CD4-positive, alpha-beta T cell treated with Interleukin-12 subunit alpha and Interleukin-12 subunit beta, for 1 hour (primary cell): ENCODE measurements around the gene ENOPH1.
A peak's percentile ranks its signal among the peaks of the same experiment; 100 is the strongest.
"Not testable (repeated sequence)": the region's sequence is repeated elsewhere in the genome, so short reads cannot be mapped to it uniquely, and the experiment has no call there.

Experiments used
- DNase-seq: peaks from one replicate; pipeline ENCODE4 v3.0.0-alpha.2; 2020

ENOPH1 gene

DNA sequence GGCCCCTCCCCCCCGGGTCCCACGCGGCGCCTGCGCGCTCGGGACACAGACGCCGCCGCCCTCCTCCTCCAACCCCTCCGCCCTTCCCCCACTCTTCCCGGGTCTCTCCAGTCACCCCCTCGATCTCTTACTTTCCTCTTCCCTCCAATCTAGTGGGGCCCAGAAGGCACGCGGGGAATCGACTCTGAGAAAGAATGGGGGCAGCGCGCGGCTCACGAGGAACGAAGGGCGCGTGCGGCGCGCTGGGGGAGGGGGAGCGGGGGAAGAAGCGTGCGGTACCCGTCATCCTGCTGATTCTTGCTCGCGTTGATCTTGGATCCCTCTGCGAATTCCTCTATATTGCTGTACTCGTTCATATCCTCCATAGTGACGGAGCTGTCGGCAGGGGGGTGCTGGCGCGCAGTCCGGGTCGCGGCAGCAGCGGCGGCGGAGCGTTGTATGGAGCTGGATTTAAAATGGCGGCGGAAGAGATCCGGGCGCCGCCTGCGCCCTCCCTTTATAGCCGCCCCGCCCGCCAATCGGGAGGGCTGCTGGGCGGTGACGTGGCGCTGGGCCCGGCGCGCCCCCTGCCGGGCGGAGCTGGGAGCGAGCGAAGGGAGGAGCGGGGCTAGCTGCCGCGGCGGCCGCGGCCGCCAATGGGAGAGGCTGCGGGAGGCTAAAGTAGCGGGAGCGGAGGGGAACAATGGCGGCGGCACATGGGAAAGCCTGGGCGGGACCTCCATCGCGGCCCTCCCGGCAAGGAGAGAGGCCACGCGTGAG lies 1.2 kb upstream of the ENOPH1 start:
- peak; percentile 95 for DNase-seq

DNA sequence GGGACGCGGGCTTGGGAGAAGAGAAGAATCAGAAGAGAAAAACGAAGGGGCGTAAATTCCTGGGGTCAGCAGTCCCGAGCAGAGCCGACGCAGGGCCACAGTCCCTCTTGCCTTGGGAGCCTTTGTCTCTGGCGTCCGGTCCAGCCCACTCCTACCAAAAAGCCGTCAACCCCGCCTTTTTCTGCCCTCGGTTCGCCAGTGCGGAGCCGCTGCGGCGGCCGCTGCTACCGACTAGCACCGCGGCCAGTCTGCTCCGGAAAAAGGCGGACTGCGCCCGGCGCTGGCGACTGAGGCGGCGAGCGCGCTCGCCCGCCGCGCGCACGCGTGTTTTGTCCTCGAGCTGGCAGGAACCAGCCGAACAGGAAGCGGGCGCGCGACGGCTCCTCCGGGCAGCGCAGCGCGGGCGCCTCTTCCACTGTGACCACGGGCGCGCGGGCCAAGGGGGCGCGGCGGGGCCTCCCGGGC lies 630 bp upstream of the ENOPH1 start:
- peak; percentile 81 for DNase-seq

DNA sequence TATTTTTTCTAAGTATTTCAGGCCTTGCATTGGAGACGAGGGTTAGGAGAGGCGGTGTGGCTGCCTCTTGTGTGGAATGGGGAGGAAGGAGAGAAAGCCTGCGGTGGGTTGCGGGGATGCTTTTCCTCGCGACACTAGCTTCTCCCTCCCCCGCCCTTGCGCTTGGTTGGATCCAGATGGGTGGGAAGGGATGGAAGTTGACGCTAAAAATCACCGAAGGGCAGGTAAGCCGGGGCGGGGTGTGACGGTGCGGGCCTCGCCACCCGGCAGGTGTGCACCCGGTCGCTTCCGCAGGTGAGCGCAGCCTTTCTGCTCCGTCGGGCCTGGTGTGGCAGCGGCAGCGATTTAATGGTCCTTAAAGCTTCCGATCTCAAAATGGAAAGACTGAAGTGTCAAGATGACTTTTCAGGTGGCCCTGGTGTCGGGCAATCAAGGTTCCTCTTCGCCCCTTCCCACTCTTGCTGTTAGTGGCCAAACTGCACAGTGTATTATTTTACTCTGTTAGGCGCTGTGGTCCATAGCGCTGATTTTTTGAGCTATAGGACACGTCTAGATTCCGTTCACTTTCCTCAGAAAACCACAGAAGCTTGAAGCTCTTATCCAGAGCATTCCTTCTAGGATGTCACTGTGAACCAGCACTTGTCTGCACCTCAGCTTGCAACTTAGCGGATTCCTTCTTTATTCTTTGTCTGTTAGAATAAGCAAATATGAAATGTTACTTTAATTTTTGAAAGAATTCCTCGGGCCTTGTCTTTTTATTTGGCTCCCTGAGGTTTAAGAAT lies 765 bp downstream of the ENOPH1 start:
- peak; percentile 52 for DNase-seq

DNA sequence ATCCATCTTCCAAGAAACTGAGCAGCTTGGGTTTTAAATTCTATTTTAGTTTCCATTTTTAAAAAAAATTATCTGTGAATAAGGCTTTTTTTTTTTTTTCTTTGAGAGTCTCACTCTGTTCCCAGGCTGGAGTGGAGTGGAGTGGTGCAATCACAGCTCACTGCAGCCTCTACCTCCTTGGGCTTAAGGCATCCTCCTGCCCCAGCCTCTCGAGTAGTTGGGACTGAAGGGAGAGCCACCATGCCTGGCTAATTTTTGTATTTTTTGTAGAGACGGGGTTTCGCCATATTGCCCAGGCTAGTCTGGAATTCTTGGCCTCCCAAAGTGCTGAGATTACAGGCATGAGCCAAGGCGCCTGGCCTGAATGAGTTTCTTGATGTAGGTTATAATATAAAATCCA lies 1.4 kb downstream of the ENOPH1 start:
- DNase-seq: no peak

DNA sequence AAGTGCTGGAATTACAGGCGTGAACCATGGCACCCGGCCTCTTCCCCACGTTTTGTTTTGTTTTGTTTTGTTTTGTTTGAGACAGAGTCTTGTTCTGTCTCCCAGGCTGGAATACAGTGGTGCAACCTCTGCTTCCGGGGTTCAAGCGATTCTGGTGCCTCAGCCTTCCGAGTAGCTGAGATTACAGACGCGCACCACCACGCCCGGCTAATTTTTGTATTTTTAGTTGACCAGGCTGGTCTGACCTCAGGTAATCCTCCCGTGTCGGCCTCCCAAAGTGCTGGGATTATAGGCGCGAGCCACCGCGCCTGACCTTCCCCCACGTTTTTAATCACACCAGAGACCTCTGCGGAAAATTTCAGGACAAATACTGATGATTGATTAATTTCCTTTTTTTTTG lies 2.2 kb downstream of the ENOPH1 start:
- DNase-seq: no peak

DNA sequence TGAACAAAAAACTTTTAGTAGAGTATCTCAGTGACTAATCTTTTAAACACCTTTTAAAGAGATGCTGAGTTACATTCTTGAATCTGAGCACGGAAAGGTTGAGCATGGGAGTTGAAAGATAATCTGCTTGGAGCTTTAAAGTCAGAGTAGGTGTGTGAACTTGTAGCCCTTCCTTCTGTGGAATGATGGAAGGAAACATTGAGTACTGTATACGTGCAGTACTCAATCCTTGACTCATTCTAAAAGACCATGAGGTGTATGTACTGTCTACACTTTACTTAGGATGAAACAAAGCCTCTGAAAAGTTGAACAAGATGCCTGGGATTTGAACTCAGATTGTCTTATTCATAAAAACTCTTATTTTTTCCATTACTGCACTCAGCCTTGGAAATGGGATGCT lies 3.4 kb downstream of the ENOPH1 start:
- DNase-seq: no peak

DNA sequence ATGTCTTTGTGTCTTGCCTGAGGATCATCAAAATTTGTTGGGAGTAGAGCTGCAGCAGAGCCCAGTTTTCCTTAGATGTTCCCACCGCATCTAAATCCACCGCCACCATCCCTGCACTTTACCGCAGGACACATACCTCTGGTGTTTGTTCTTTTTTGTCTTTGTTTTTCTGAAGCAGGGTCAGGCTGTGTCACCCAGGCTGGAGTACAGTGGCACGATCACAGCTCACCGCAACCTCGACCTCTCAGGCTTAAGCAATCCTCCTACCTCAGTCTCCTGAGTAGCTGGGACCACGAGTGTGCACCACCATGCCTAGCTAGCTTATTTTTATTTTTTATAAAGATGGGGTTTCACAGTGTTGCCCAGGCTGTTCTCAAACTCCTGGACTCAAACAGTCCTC lies 4.6 kb downstream of the ENOPH1 start:
- no peak for DNase-seq

DNA sequence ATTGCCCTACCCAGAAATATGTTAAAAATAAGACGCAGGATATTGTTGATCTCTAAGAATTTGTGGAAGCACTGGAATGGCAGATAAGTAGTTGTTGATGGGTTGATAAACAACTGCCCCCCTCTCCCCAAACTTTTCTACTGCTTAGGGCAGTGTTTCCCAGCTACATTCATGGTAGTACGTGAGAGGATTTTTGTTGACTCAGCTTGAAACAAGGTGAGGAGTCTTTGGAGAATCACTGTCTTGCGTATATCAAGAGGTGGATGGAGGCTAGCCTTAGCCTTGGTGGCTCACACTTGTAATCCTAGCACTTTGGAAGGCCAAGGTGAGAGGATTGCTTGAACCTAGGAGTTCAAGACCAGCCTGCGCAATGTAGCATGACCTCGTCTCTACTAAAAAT lies 5.7 kb downstream of the ENOPH1 start:
- DNase-seq: no peak

DNA sequence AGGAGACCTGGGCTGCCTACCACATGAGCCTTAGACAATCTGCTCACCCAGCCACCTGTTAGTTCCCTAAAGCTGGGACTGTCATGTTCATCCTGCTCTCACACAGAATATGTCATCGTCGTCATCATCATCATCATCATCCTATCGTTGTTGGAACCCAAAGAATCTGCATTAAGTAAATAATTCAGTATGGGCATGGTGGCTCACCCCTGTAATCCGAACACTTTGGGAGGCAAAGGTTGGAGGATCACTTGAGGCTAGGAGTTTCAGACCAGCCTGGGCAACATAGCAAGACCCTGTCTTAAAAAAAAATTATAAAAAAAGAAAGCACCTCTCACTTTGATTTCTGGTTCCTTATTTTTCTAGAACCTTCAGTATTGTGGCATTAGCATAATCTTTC lies 6.4 kb downstream of the ENOPH1 start:
- no peak for DNase-seq

DNA sequence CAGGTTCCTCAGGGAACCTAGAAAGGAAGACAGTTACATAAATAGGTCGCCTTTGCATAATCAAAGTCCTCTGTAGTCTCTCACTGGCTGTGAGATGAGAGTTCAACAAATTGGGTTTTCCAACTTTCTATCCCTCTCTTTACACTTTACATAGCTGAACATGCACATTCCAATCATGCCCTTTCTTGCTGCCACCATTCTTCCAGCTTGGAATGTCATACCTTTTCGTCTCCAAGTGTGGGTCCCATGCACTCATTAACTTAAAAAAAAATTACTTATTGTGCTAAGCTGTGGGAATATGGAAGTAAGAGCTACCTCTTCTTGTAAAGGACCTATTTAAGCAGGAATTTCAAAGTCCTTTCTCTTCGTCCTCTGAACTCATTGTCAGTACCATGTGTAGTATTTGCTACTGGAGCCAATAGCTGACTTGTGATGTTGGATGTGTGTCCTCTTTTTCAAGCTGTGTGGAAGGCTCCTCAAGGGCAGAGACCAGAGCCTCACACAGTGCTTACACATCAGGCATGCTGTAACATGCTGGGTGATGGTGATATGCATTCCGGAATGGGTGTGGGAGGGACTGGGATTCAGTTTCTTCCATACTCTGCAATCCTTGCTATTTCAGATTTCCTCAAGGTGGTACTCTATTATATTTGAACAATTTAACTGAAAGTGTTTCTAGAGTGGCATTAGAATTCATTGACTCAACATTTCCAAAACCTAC lies 7.1 kb downstream of the ENOPH1 start:
- DNase-seq: no peak

DNA sequence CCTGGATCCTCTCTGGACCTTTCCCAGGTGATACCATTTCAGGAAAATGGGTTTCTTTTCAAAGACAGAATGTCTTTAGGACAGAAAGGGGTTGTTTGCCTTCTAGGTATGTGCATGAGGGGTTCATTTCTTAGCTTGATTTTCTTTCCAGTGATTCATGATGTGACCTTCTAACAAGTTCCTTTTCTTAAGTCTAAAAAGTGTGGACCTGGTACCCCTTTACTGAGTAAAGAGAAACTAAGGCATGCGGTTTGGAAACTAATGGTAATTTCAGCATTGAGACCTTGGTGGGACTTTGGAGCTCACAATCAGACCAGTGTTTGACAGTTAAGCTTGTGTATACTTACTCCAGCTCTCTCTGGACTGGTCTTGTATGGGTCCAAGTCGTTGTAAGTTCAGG lies 8.7 kb downstream of the ENOPH1 start:
- no peak for DNase-seq

DNA sequence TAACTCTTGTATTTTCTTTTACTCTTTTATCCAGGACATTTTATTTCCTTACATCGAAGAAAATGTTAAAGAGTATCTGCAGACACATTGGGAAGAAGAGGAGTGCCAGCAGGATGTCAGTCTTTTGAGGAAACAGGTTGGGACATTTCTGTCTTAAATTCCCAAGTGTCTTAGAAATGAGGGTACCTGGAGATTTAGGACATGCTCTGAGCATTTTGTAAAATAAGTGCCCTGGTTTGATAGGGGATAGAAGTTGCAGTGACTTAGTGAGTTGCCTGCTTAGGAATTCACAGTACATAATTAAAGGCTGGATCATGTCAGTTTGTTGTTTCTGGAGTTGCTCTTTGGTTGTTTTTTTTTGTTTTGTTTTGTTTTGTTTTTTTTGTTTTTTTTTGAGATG lies 17.5 kb downstream of the ENOPH1 start:
- no peak for DNase-seq

DNA sequence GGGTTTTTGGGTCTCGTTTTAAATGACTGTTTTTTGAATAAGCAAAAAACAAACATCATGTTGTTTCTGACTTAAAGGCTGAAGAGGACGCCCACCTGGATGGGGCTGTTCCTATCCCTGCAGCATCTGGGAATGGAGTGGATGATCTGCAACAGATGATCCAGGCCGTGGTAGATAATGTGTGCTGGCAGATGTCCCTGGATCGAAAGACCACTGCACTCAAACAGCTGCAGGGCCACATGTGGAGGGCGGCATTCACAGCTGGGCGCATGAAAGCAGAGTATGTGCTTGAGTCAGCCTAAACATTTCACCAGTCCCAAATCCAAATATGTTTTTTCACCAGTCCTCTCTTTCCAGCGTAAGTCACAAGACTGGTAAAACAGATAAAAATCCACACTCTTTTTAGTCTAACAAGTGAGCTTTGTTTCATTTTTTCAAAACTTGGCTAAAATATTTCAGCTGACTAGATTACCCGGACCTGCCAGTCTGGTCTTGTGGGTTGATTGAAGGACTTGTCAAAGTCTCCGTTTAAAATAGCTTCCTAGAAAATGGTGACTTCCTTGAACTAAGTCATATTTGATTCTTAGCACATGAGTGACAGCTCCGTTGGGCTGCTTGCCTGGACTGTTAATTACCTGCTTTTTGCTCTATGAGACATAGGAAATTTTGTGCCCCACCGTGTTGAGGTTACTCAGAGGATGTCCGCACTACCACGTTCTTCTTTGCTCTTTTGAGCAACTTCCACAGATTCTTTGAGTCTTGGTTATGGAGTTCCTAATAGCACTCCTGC lies 20.8 kb downstream of the ENOPH1 start:
- no peak for DNase-seq

DNA sequence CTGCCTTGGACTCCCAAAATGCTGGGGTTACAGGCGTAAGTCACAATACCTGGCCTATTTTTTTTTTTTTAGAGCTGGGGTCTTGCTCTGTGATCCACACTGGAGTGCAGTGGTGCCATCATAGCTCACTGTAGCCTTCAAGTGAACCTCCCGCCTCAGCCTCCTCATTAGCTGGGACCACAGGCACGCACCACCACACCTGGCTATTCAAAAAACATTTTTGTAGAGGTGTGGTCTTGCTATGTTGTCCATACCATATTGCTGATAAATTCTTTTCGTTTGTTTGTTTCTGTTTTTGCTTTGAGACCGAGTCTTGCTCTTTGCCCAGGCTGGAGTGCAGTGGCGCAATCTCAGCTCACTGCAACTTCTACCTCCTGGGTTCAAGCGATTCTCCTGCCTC lies 21.6 kb downstream of the ENOPH1 start:
- DNase-seq: no peak

DNA sequence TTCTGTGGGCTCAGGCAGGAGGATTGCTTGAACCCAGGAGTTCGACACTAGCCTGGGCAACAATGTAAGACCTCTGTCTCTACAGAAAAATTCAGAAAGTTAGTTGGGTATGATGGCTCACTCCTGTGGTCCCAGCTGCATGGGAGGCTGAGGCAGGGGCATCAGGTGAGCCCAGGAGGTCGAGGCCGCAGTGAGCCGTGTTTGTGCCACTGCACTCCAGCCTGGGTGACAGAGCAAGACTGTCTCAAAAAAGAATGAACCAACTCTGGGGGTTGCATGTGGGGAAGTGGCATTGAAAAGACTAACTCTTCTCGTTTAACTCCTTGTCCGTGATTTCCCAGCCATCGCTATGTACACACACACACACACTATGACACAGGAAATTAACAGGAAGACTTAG lies 26.9 kb downstream of the ENOPH1 start:
- no peak for DNase-seq

DNA sequence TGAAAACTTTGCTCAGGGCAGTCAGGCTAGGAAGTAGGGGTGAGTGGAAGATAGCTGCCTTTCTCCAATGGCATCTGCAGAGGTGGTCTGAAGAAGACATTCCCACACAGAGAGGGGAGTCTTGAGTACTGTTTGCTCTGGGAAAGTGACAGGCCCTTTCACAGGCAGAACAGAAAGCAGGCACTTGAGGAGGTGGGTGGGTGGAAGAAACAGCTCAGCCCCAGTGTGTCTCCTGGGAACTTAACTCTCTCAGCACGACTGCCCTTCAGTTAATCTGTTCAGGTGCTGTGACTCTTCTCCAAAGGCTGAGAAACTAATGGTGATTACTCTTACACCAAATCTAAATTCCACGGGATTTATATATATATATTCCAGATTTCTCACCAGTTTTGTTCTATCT lies 28.3 kb downstream of the ENOPH1 start:
- no peak for DNase-seq

DNA sequence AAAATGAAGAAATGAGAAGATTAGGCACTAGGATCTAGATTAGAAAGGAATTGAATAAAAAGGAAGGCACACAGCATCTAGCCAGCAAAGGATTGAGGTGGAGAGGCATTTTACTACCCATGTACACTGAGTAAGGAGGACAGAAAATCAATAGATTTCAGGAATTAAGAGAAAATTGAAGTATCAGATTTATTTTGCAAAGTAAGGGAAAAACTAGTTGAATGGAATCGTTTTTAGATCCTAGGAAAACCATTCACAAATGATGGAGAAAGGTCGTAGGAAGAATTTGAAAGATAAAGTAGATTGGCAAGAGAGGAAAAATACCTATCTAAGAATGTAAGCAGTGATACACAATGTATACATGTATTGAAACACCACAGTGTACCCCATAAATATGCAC lies 31.3 kb downstream of the ENOPH1 start:
- DNase-seq: no peak

DNA sequence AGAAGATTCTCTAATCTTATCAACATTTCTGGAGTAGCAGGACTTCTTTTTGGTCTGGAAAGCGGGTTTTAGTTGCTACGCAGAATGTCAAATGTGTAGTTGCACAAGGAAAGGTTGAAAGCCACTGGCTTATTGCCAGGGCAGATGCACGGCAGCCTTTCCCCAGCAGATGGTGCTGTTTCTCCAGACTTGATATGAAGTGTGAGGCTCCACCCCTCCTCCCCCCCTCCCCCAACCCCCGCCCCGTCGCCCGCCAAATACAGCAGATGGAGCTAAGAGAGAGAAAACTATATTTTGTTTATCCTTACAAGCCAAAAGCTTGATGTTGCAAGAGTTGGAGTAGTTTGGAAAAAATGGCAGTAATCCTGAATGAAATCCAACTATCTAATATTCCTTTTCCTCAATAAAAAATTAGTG lies 32.0 kb downstream of the ENOPH1 start:
- DNase-seq: peak; percentile 84

DNA sequence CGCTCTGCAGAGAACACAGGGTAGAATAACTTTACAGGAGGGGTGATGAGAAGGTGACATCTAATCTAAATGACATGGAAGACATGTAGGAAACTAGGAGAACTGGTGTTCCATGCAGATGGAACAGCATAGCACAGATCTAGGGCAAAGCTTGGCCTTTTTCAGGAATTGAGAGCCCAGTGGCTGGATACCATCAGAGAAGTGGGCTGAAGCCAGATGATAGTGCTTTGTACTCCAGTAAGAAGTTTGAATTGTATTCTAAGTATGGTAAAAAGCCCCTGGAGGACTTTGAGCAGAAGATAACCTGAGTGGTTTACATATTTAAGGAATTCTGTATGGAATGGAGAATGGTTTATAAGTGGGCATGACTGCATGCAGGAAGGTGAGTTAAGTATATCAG lies 32.8 kb downstream of the ENOPH1 start:
- DNase-seq: no peak

DNA sequence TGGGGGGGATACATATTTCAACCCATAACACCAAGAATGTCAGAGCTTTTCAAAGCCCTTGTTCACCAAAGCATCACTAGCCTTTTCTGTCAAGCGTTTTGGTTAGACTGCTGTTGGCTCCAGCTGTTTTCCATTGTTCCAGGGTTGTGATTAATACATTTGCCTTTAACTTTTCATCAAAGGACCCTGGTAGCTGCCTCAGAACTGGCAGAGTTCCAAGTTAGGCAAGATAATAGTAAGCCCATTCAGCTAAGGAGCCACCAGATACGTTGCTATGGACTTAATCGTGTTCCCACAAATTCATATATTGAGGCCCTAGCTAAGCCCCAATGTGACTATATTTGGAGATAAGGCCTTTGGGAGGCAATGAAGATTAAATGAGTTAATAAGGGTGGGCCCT lies 37.1 kb downstream of the ENOPH1 start:
- DNase-seq: no peak

DNA sequence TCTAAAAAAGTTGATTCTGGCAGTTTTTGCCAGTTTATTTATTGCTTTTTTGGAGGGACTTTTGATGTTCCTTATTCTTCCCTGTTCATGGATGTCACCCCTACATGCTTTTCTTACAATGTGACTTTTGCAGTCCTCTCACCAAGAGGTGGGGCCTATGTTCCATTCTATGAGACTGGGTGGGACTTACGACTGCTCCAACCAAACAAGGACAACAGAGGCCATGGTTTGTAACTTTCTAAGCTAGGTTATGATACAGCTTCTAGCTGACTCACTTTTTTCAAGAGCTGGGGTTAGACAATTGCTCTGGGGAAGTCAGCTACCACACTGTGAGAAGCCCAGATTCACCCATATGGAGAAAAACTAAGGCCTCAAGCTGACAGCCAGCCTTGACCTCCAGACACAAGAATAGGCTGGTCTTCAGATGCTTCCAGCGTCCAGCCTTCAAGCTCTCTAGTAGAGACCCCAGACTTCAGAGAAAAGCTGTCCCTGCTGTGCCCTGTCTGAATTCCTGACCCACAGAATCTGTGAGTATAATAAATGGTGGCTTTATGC lies 39.5 kb downstream of the ENOPH1 start:
- no peak for DNase-seq

DNA sequence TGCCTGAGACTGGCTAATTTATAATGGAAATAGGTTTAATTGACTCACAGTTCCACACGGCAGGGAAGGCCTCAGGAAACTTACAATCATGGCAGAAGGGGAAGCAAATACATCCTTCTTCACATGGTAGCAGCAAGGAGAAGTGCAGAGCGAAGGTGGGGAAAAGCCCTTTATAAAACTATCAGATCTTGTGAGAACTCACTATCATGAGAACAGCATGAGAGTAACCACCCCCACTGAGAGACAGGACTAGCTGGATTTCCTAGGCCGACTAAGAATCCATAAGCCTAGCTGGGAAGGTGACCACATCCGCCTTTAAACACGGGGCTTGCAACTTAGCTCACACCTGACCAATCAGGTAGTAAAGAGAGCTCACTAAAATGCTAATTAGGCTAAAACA lies 42.7 kb downstream of the ENOPH1 start:
- not testable (repeated sequence) for DNase-seq
